Panc1 (cell line): Measurements from ENCODE around the gene PWP1. TPM values are rescaled to one million over a fixed set of nuclear protein-coding genes. Genes with fewer than 3 reads are reported as not detected.

Source experiments
- ATAC-seq: fragments of 200-7000 bp; cut with Tn5 transposase; 2 replicates; pipeline ENCODE4 v1.9.1; 2020; ENCODE audit warnings: mild to moderate bottlenecking, moderate library complexity
- BruUV-seq: library from RNA; stranded (reverse); fragments of 400-500 nt; replicated peaks from 2 replicates; lab custom pipeline; 2021; lab: Mats Ljungman, UMichigan
- CTCF ChIA-PET: fragments of 300-600 bp; sonication (Branson Sonifier 250); formaldehyde crosslinking; loops from one replicate; lab custom pipeline; 2022; ENCODE audit warnings: antibody characterized with exemption; lab: Charles Lee
- POLR2A ChIA-PET: fragments of 300-600 bp; sonication (Branson Sonifier 250); formaldehyde crosslinking; loops from one replicate; lab custom pipeline; 2022; ENCODE audit warnings: antibody characterized with exemption; lab: Charles Lee
- DNase-seq: peaks from one replicate; pipeline ENCODE4 v3.0.0-alpha.2; 2010; ENCODE audit warnings: low read depth, low spot score
- H3K27ac ChIP-seq: 2 replicates; pipeline ENCODE4 v1.5.1; 2011; ENCODE audit warnings: mild to moderate bottlenecking, low read length, inconsistent platforms
- H3K27me3 ChIP-seq: fragments of 200-500 bp; sonication (Bioruptor generic); 2 replicates; pipeline ENCODE4 v1.6.0; 2014; ENCODE audit warnings: low read length, inconsistent platforms; ENCODE audit not compliant: control insufficient read depth, insufficient read depth
- H3K36me3 ChIP-seq: fragments of 200-500 bp; sonication (Bioruptor generic); 2 replicates; pipeline ENCODE4 v1.5.1; 2014; ENCODE audit warnings: inconsistent platforms, mild to moderate bottlenecking, low read length, moderate library complexity; ENCODE audit not compliant: control insufficient read depth, insufficient read depth
- H3K4me1 ChIP-seq: 2 replicates; pipeline ENCODE4 v1.5.1; 2011; ENCODE audit warnings: inconsistent platforms, mild to moderate bottlenecking, low read length, moderate library complexity; ENCODE audit not compliant: control insufficient read depth, insufficient read depth
- H3K4me3 ChIP-seq, 2 experiments: 2 replicates each; pipeline ENCODE4 v1.5.1; 2011 to 2012; ENCODE audit warnings: low read depth in 2 of 2, low read length in 2 of 2, mild to moderate bottlenecking in 2 of 2, inconsistent platforms in 1 of 2, moderate library complexity in 1 of 2
- H3K9me3 ChIP-seq: fragments of 200-500 bp; sonication (Bioruptor generic); 2 replicates; pipeline ENCODE4 v1.5.1; 2014; ENCODE audit warnings: low read depth, mild to moderate bottlenecking, inconsistent platforms, low read length, moderate library complexity; ENCODE audit not compliant: control insufficient read depth, insufficient read depth
- CTCF ChIP-seq: fragments of 450-650 bp; IDR thresholded peaks from 2 replicates; pipeline ENCODE4 v1.5.1; 2017; ENCODE audit warnings: mild to moderate bottlenecking
- POLR2AphosphoS5 ChIP-seq: IDR thresholded peaks from 2 replicates; pipeline ENCODE4 v1.6.1; 2012; ENCODE audit warnings: mild to moderate bottlenecking, low read depth, low read length, moderate library complexity
- REST ChIP-seq, 2 experiments: IDR thresholded peaks; 2 replicates each; pipeline ENCODE4 v1.6.1; 2011 to 2012; ENCODE audit warnings: low read depth in 2 of 2, control low read depth in 1 of 2, low read length in 1 of 2, mild to moderate bottlenecking in 1 of 2, moderate library complexity in 1 of 2; ENCODE audit not compliant: insufficient read depth in 1 of 2
- SIN3A ChIP-seq: IDR thresholded peaks from 2 replicates; pipeline ENCODE4 v1.6.1; 2012; ENCODE audit warnings: low read depth, mild to moderate bottlenecking, low read length, moderate library complexity, borderline replicate concordance; ENCODE audit not compliant: insufficient read depth
- TCF7L2 ChIP-seq: IDR thresholded peaks from 2 replicates; pipeline ENCODE4 v1.6.1; 2011; ENCODE audit warnings: mild to moderate bottlenecking, low read depth, low read length, inconsistent platforms
- in situ Hi-C: cut with HindIII; loops from 2 replicates; pipeline ENCODE4 v1.10.0; 2016; ENCODE audit warnings: low sequenced_read_pairs, low pct_unique_long_range_greater_than_20kb
- intact Hi-C: fragments of 100-400 bp; cut with micrococcal nuclease; formaldehyde crosslinking; loops from one replicate; pipeline ENCODE4 v1.10.0; 2022; ENCODE audit not compliant: unreplicated experiment
- total RNA-seq: library from RNA; stranded (reverse); gene quantifications from one replicate; pipeline ENCODE4 v1.2.1, GENCODE V29; 2021; ENCODE audit not compliant: unreplicated experiment

Gene PWP1
- total RNA-seq, 1 experiment from 2014 or later: 61.7 TPM

- no peaks in the 10 kb centered on the region for H3K9me3 ChIP-seq
- no peak overlapping the region for H3K4me3 ChIP-seq
- peaks cover 2% of the 10 kb centered on the region; the same call in 1 of the 2 replicates for H3K27me3 ChIP-seq
- no peaks in the 10 kb centered on the region for H3K36me3 ChIP-seq
- DNase-seq: no peak
- intact Hi-C loops (no loop called here), in situ Hi-C loops (no loop called here)
- H3K4me1 ChIP-seq: no peaks in the 10 kb centered on the region
- CTCF ChIA-PET: no interaction called here
- TF ChIP-seq SIN3A (no peak), CTCF (no peak), POLR2AphosphoS5 (no peak), TCF7L2 (no peak), REST (IDR thresholded peaks at IDR 0.05; ENCODE audit: insufficient read depth in 1 of 2, low read depth in 2 of 2, low read length in 1 of 2) (no peak)
- POLR2A ChIA-PET: no interaction called here
- no peak for ATAC-seq
- H3K27ac ChIP-seq: no peak overlapping the region
- no TSS peak for BruUV-seq
Observed at GRCh38 chr12:107646436-107646835, 39.2 kb upstream of the PWP1 start.

- no peak for TF ChIP-seq TCF7L2
- TF ChIP-seq REST (IDR thresholded peaks at IDR 0.05; ENCODE audit: insufficient read depth in 1 of 2, low read depth in 2 of 2, low read length in 1 of 2): no peak
- TF ChIP-seq POLR2AphosphoS5: no peak
- TF ChIP-seq CTCF: no peak
- no peak for TF ChIP-seq SIN3A
- Histone ChIP-seq H3K36me3 (no peaks in the 10 kb centered on the region), H3K4me1 (no peaks in the 10 kb centered on the region), H3K9me3 (no peaks in the 10 kb centered on the region), H3K27ac (no peak overlapping the region), H3K27me3 (no peaks in the 10 kb centered on the region; the same call in none of the 2 replicates), H3K4me3 (no peak overlapping the region)
- intact Hi-C loops: no loop called here
- in situ Hi-C loops: no loop called here
- POLR2A ChIA-PET: no interaction called here
- BruUV-seq: no TSS peak
- ATAC-seq: no peak
- no peak for DNase-seq
- CTCF ChIA-PET: no interaction called here
Observed at GRCh38 chr12:107649661-107650061, 35.9 kb upstream of the PWP1 start.
